Fibroblast of skin of abdomen (primary cell): ENCODE measurements around the gene DHRS2.
"Not testable (repeated sequence)": the region's sequence is repeated elsewhere in the genome, so short reads cannot be mapped to it uniquely, and the experiment has no call there.

Experiments used
- DNase-seq: peaks from one replicate; pipeline ENCODE4 v3.0.0-alpha.2; 2013

DHRS2 gene

GRCh38 chr14:23634698-23635412, 1.3 kb upstream of the DHRS2 start:
- DNase-seq = not testable (repeated sequence)

- not testable (repeated sequence) for DNase-seq
Observed at GRCh38 chr14:23637312-23637654, 1.1 kb downstream of the DHRS2 start.

GRCh38 chr14:23637655-23638413, 1.7 kb downstream of the DHRS2 start:
- not testable (repeated sequence) for DNase-seq

GRCh38 chr14:23638414-23639047, 2.4 kb downstream of the DHRS2 start:
- DNase-seq = no peak

- DNase-seq = no peak
Observed at GRCh38 chr14:23639048-23639890, 3.1 kb downstream of the DHRS2 start.

GRCh38 chr14:23639891-23640523, 3.8 kb downstream of the DHRS2 start:
- peak; percentile 46 for DNase-seq

GRCh38 chr14:23640524-23641141, 4.5 kb downstream of the DHRS2 start:
- peak; percentile 81 for DNase-seq

- no peak for DNase-seq
Observed at GRCh38 chr14:23641180-23641914, 5.2 kb downstream of the DHRS2 start.

GRCh38 chr14:23641915-23642588, 5.9 kb downstream of the DHRS2 start:
- no peak for DNase-seq

- DNase-seq = no peak
Observed at GRCh38 chr14:23643533-23644194, 7.5 kb downstream of the DHRS2 start.

GRCh38 chr14:23644195-23644918, 8.2 kb downstream of the DHRS2 start:
- DNase-seq = no peak

GRCh38 chr14:23644919-23645336, 8.8 kb downstream of the DHRS2 start:
- DNase-seq = no peak

- DNase-seq = no peak
Observed at GRCh38 chr14:23645504-23645811, 9.3 kb downstream of the DHRS2 start.

- DNase-seq = no peak
Observed at GRCh38 chr14:23645812-23646647, 9.9 kb downstream of the DHRS2 start.

- DNase-seq = no peak
Observed at GRCh38 chr14:23646648-23647549, 10.7 kb downstream of the DHRS2 start.

- DNase-seq = no peak
Observed at GRCh38 chr14:23647619-23648018, 11.5 kb downstream of the DHRS2 start.

GRCh38 chr14:23648764-23649460, 12.7 kb downstream of the DHRS2 start:
- DNase-seq = no peak
